SU-DHL-6 (cell line): Measurements from ENCODE around the gene CCDC157.

Experiments
- H2AFZ ChIP-seq: fragments of 200-600 bp; sonication (generic); 2 replicates; pipeline ENCODE4 v1.6.1; 2014; ENCODE audit warnings: low read depth, mild to moderate bottlenecking, moderate library complexity, mixed read lengths, antibody characterized with exemption, low read length; ENCODE audit not compliant: severe bottlenecking
- H3F3A ChIP-seq: fragments of 200-600 bp; shearing (Covaris generic); 2 replicates; pipeline ENCODE4 v1.6.0; 2016; ENCODE audit warnings: antibody characterized with exemption, mild to moderate bottlenecking; ENCODE audit not compliant: insufficient read depth
- H3K27ac ChIP-seq: fragments of 200-600 bp; sonication (generic); 2 replicates; pipeline ENCODE4 v1.5.1; 2016; ENCODE audit warnings: low read depth, mild to moderate bottlenecking, low read length, moderate library complexity, mixed read lengths
- H3K27me3 ChIP-seq: fragments of 200-600 bp; sonication (generic), shearing (Covaris generic); 2 replicates; pipeline ENCODE4 v1.6.0; 2014; ENCODE audit warnings: mild to moderate bottlenecking, low read length
- H3K36me3 ChIP-seq: fragments of 200-600 bp; sonication (generic); 2 replicates; pipeline ENCODE4 v1.6.1; 2014; ENCODE audit warnings: mild to moderate bottlenecking, low read length, mixed read lengths
- H3K4me2 ChIP-seq: fragments of 300-600, 200-600 bp; shearing (Covaris generic), sonication (generic); 2 replicates; pipeline ENCODE4 v1.6.0; 2014; ENCODE audit warnings: low read length, low read depth, mild to moderate bottlenecking; ENCODE audit not compliant: poor library complexity, severe bottlenecking
- H3K4me3 ChIP-seq: fragments of 200-600 bp; sonication (generic); 2 replicates; pipeline ENCODE4 v1.5.1; 2014; ENCODE audit warnings: antibody characterized with exemption, low read length, mild to moderate bottlenecking, mixed read lengths; ENCODE audit not compliant: insufficient read depth, poor library complexity, severe bottlenecking
- H3K79me2 ChIP-seq: fragments of 200-600 bp; sonication (generic); 2 replicates; pipeline ENCODE4 v1.6.1; 2014; ENCODE audit warnings: mild to moderate bottlenecking, low read length, moderate library complexity; ENCODE audit not compliant: insufficient read depth
- H3K9ac ChIP-seq: fragments of 200-600 bp; sonication (generic); 2 replicates; pipeline ENCODE4 v1.7.0; 2014; ENCODE audit warnings: mild to moderate bottlenecking, low read length
- H3K9me2 ChIP-seq: fragments of 200-600 bp; sonication (generic); replicated peaks from 2 replicates; pipeline ENCODE4 v1.6.1; 2014; ENCODE audit warnings: low read length; ENCODE audit not compliant: insufficient read depth
- H3K9me3 ChIP-seq: fragments of 200-600 bp; sonication (generic); 2 replicates; pipeline ENCODE4 v1.6.1; 2014; ENCODE audit warnings: low read length, mixed read lengths; ENCODE audit not compliant: insufficient read depth
- H4K20me1 ChIP-seq: fragments of 200-600 bp; sonication (generic); 2 replicates; pipeline ENCODE4 v1.6.1; 2014; ENCODE audit warnings: low read depth, mild to moderate bottlenecking, antibody characterized with exemption, low read length, moderate library complexity, mixed read lengths
- CTCF ChIP-seq: fragments of 200-600 bp; sonication (generic); IDR thresholded peaks from one replicate; pipeline ENCODE4 v1.5.1; 2017; ENCODE audit warnings: antibody characterized with exemption, mild to moderate bottlenecking, low read length, moderate library complexity; ENCODE audit not compliant: insufficient read depth, poor library complexity, severe bottlenecking
- EZH2phosphoT487 ChIP-seq: fragments of 200-600 bp; sonication (generic), shearing (Covaris generic); conservative IDR thresholded peaks from 2 replicates; pipeline ENCODE4 v1.6.1; 2018; ENCODE audit warnings: mild to moderate bottlenecking, antibody characterized with exemption, low read length, moderate library complexity, mixed read lengths

CCDC157 gene

GRCh38 chr22:30381264-30381663 lies 24.5 kb downstream of the CCDC157 start:
- H3K9ac ChIP-seq = no peak overlapping the region
- no peak overlapping the region for H2AFZ ChIP-seq
- no peaks in the 10 kb centered on the region for H4K20me1 ChIP-seq
- no peaks in the 10 kb centered on the region for H3F3A ChIP-seq
- TF ChIP-seq EZH2phosphoT487 = no peak
- no peak for TF ChIP-seq CTCF
- no peaks in the 10 kb centered on the region for H3K27me3 ChIP-seq
- no peaks in the 10 kb centered on the region for H3K9me3 ChIP-seq
- H3K4me2 ChIP-seq = no peak overlapping the region
- no peaks in the 10 kb centered on the region for H3K36me3 ChIP-seq
- no peaks in the 10 kb centered on the region for H3K79me2 ChIP-seq
- no peak overlapping the region for H3K27ac ChIP-seq
- H3K4me3 ChIP-seq = no peak overlapping the region
- no peaks in the 10 kb centered on the region for H3K9me2 ChIP-seq

- no peak overlapping the region for H3K9ac ChIP-seq
- H3K4me2 ChIP-seq = no peak overlapping the region
- H3K27me3 ChIP-seq = no peaks in the 10 kb centered on the region
- no peaks in the 10 kb centered on the region for H3K79me2 ChIP-seq
- no peak for TF ChIP-seq CTCF
- no peak for TF ChIP-seq EZH2phosphoT487
- no peak overlapping the region for H3K27ac ChIP-seq
- H3K36me3 ChIP-seq = no peaks in the 10 kb centered on the region
- H3K9me2 ChIP-seq = no peaks in the 10 kb centered on the region
- no peaks in the 10 kb centered on the region for H4K20me1 ChIP-seq
- H3K9me3 ChIP-seq = no peaks in the 10 kb centered on the region
- H3F3A ChIP-seq = no peaks in the 10 kb centered on the region
- no peak overlapping the region for H3K4me3 ChIP-seq
- no peak overlapping the region for H2AFZ ChIP-seq
Measured at GRCh38 chr22:30382340-30382739, 25.5 kb downstream of the CCDC157 start.

- no peak overlapping the region for H3K27ac ChIP-seq
- H3K79me2 ChIP-seq = no peaks in the 10 kb centered on the region
- H3K4me2 ChIP-seq = no peak overlapping the region
- no peak overlapping the region for H3K4me3 ChIP-seq
- TF ChIP-seq CTCF (no peak), EZH2phosphoT487 (no peak)
- H3K36me3 ChIP-seq = no peaks in the 10 kb centered on the region
- no peak overlapping the region for H2AFZ ChIP-seq
- no peaks in the 10 kb centered on the region for H3K27me3 ChIP-seq
- no peaks in the 10 kb centered on the region for H3K9me2 ChIP-seq
- H3K9me3 ChIP-seq = no peaks in the 10 kb centered on the region
- H3F3A ChIP-seq = no peaks in the 10 kb centered on the region
- H4K20me1 ChIP-seq = no peaks in the 10 kb centered on the region
- no peak overlapping the region for H3K9ac ChIP-seq
Measured at GRCh38 chr22:30383061-30383460, 26.3 kb downstream of the CCDC157 start.

GRCh38 chr22:30385942-30386341 lies 29.1 kb downstream of the CCDC157 start:
- no peak overlapping the region for H2AFZ ChIP-seq
- no peaks in the 10 kb centered on the region for H3K9me3 ChIP-seq
- H3K4me3 ChIP-seq = no peak overlapping the region
- H3K79me2 ChIP-seq = no peaks in the 10 kb centered on the region
- no peaks in the 10 kb centered on the region for H4K20me1 ChIP-seq
- no peaks in the 10 kb centered on the region for H3K9me2 ChIP-seq
- H3F3A ChIP-seq = no peaks in the 10 kb centered on the region
- H3K27ac ChIP-seq = no peak overlapping the region
- no peaks in the 10 kb centered on the region for H3K36me3 ChIP-seq
- no peaks in the 10 kb centered on the region for H3K27me3 ChIP-seq
- no peak for TF ChIP-seq CTCF
- no peak for TF ChIP-seq EZH2phosphoT487
- no peak overlapping the region for H3K9ac ChIP-seq
- no peak overlapping the region for H3K4me2 ChIP-seq
